Parathyroid adenoma (tissue), 2 donors: ENCODE data around the gene CLPX.
"Not testable (repeated sequence)": the region's sequence is repeated elsewhere in the genome, so short reads cannot be mapped to it uniquely, and the experiment has no call there.

Experiments
- H2AFZ ChIP-seq: fragments of 300-600 bp; sonication (generic); one replicate; pipeline ENCODE4 v1.7.0; 2017; ENCODE audit warnings: antibody characterized with exemption, mild to moderate bottlenecking
- H3K27ac ChIP-seq: fragments of 300-600 bp; sonication (generic); one replicate; pipeline ENCODE4 v1.7.0; 2017
- H3K27me3 ChIP-seq: fragments of 300-600 bp; sonication (generic); one replicate; pipeline ENCODE4 v1.7.0; 2017; ENCODE audit warnings: low read length; ENCODE audit not compliant: control insufficient read depth, insufficient read depth
- H3K36me3 ChIP-seq: fragments of 300-600 bp; sonication (generic); one replicate; pipeline ENCODE4 v1.7.0; 2017; ENCODE audit warnings: low read length; ENCODE audit not compliant: control insufficient read depth, insufficient read depth
- H3K4me1 ChIP-seq: fragments of 300-600 bp; sonication (generic); one replicate; pipeline ENCODE4 v1.7.0; 2017; ENCODE audit warnings: control low read depth
- H3K4me2 ChIP-seq: fragments of 300-600 bp; sonication (generic); one replicate; pipeline ENCODE4 v1.7.0; 2017; ENCODE audit warnings: low read length
- H3K4me3 ChIP-seq: fragments of 300-600 bp; sonication (generic); one replicate; pipeline ENCODE4 v1.7.0; 2017; ENCODE audit warnings: low read depth, low read length
- H3K79me2 ChIP-seq: fragments of 300-600 bp; sonication (generic); one replicate; pipeline ENCODE4 v1.7.0; 2017; ENCODE audit warnings: control low read depth
- H3K9ac ChIP-seq: fragments of 300-600 bp; sonication (generic); one replicate; pipeline ENCODE4 v1.7.0; 2017; ENCODE audit warnings: mild to moderate bottlenecking
- H3K9me3 ChIP-seq: fragments of 300-600 bp; sonication (generic); one replicate; pipeline ENCODE4 v1.7.0; 2017; ENCODE audit warnings: low read length; ENCODE audit not compliant: control insufficient read depth
- CTCF ChIP-seq: fragments of 300-600 bp; sonication (generic); IDR thresholded peaks from one replicate; pipeline ENCODE4 v1.7.0; 2017; ENCODE audit warnings: antibody characterized with exemption, mild to moderate bottlenecking
- donor health status: primary hyperparathyroidism.

Gene CLPX

GRCh38 chr15:65195548-65195923 is 10.4 kb upstream of the CLPX start:
- no peak for TF ChIP-seq CTCF
- no peaks in the 10 kb centered on the region for H3K27me3 ChIP-seq
- no peaks in the 10 kb centered on the region for H3K36me3 ChIP-seq
- H3K27ac ChIP-seq, result no peak overlapping the region
- H2AFZ ChIP-seq, result no peak overlapping the region
- no peaks in the 10 kb centered on the region for H3K79me2 ChIP-seq
- no peak overlapping the region for H3K4me2 ChIP-seq
- no peaks in the 10 kb centered on the region for H3K4me1 ChIP-seq
- no peak overlapping the region for H3K9ac ChIP-seq
- H3K4me3 ChIP-seq, result no peak overlapping the region
- no peaks in the 10 kb centered on the region for H3K9me3 ChIP-seq

- Histone ChIP-seq H3K79me2 (no peaks in the 10 kb centered on the region), H3K9ac (no peak overlapping the region), H3K4me2 (no peak overlapping the region), H3K4me1 (no peaks in the 10 kb centered on the region), H3K27me3 (no peaks in the 10 kb centered on the region), H2AFZ (no peak overlapping the region), H3K4me3 (no peak overlapping the region), H3K27ac (no peak overlapping the region), H3K9me3 (no peaks in the 10 kb centered on the region), H3K36me3 (no peaks in the 10 kb centered on the region)
- no peak for TF ChIP-seq CTCF
These were observed 9.8 kb upstream of the CLPX start for GRCh38 chr15:65194826-65195547.

GRCh38 chr15:65192016-65192415 is 6.9 kb upstream of the CLPX start:
- H3K36me3 ChIP-seq, result no peaks in the 10 kb centered on the region
- no peaks in the 10 kb centered on the region for H3K27me3 ChIP-seq
- no peak overlapping the region for H3K9ac ChIP-seq
- no peak overlapping the region for H3K27ac ChIP-seq
- no peak overlapping the region for H3K4me2 ChIP-seq
- TF ChIP-seq CTCF, result no peak
- H2AFZ ChIP-seq, result no peak overlapping the region
- H3K9me3 ChIP-seq, result no peaks in the 10 kb centered on the region
- no peak overlapping the region for H3K4me3 ChIP-seq
- no peaks in the 10 kb centered on the region for H3K79me2 ChIP-seq
- H3K4me1 ChIP-seq, result no peaks in the 10 kb centered on the region

- Histone ChIP-seq H3K36me3 (no peaks in the 10 kb centered on the region), H3K4me2 (no peak overlapping the region), H3K9me3 (no peaks in the 10 kb centered on the region), H2AFZ (no peak overlapping the region), H3K4me3 (no peak overlapping the region), H3K27ac (no peak overlapping the region), H3K9ac (no peak overlapping the region), H3K27me3 (no peaks in the 10 kb centered on the region), H3K79me2 (no peaks in the 10 kb centered on the region), H3K4me1 (no peaks in the 10 kb centered on the region)
- TF ChIP-seq CTCF, result peak; percentile 42
These were observed 4.1 kb upstream of the CLPX start for GRCh38 chr15:65189102-65189740.

- not testable (repeated sequence) for H2AFZ ChIP-seq, H3K36me3 ChIP-seq, H3K4me2 ChIP-seq, H3K9me3 ChIP-seq, H3K4me1 ChIP-seq, H3K27me3 ChIP-seq, H3K79me2 ChIP-seq, H3K27ac ChIP-seq, H3K9ac ChIP-seq, H3K4me3 ChIP-seq
These were observed 3.3 kb upstream of the CLPX start for GRCh38 chr15:65188472-65188871.
